Naive thymus-derived CD8-positive, alpha-beta T cell (primary cell): Measurements from ENCODE around the gene IRGC. TPM values are rescaled to one million over a fixed set of nuclear protein-coding genes. Genes with fewer than 3 reads are reported as not detected.

Experiments used
- ATAC-seq, 2 donors: fragments of 150-1000 bp; cut with Tn5 transposase in 1 of 2; sonication (Bioruptor Pico), chemical (Tn5 transposase) in 1 of 2; 1 replicate in 1 of 2; 2 replicates in 1 of 2; pipeline ENCODE4 v1.10.0; 2021; ENCODE audit warnings: mild to moderate bottlenecking in 2 of 2, moderate library complexity in 2 of 2
- POLR2A ChIA-PET: fragments of 350-600 bp; sonication (Branson Sonifier 250); formaldehyde crosslinking; loops from one replicate; lab custom pipeline; 2021; ENCODE audit warnings: antibody characterized with exemption; lab: Charles Lee
- DNase-seq, 10 donors: peaks; one replicate each; pipeline versions ENCODE4 v3.0.0 to v3.0.0-alpha.2; 2020 to 2022
- H3K27ac Mint-ChIP-seq, 10 donors: one replicate each; pipeline ENCODE4 v1.8.0; 2020 to 2022; ENCODE audit warnings: mild to moderate bottlenecking in 10 of 10, mixed read lengths in 10 of 10, moderate library complexity in 4 of 10, inconsistent platforms in 1 of 10
- H3K27me3 Mint-ChIP-seq, 5 donors: one replicate each; pipeline ENCODE4 v1.8.0; 2021 to 2022; ENCODE audit warnings: mixed read lengths in 5 of 5
- H3K36me3 Mint-ChIP-seq, 3 donors: one replicate each; pipeline ENCODE4 v1.8.0; 2020 to 2022; ENCODE audit warnings: mixed read lengths in 3 of 3, mild to moderate bottlenecking in 2 of 3, inconsistent platforms in 1 of 3
- H3K4me1 Mint-ChIP-seq, 4 donors: one replicate each; pipeline ENCODE4 v1.8.0; 2021 to 2022; ENCODE audit warnings: mixed read lengths in 4 of 4
- H3K4me3 Mint-ChIP-seq, 10 donors: one replicate each; pipeline ENCODE4 v1.8.0; 2020 to 2022; ENCODE audit warnings: mild to moderate bottlenecking in 10 of 10, mixed read lengths in 10 of 10, moderate library complexity in 6 of 10, inconsistent platforms in 1 of 10
- H3K9me3 Mint-ChIP-seq, 9 donors: one replicate each; pipeline ENCODE4 v1.8.0; 2020 to 2022; ENCODE audit warnings: mixed read lengths in 9 of 9, mild to moderate bottlenecking in 3 of 9, inconsistent platforms in 1 of 9, moderate library complexity in 1 of 9
- polyA plus RNA-seq, 3 donors: library from polyadenylated mRNA; unstranded; fragments of 300-500 nt; fragmentation: Illumina TruSeq; gene quantifications; one replicate each; pipeline ENCODE4 v1.2.3, GENCODE V29; 2021
- total RNA-seq, 8 experiments: library from RNA in 2 of 8; stranded (reverse) in 2 of 8; gene quantifications; one replicate each; pipeline ENCODE4 v1.2.3 and lab custom pipeline; 2021 to 2026

IRGC gene
- total and polyA plus RNA-seq, 5 experiments from 2014 or later, result not detected

DNA sequence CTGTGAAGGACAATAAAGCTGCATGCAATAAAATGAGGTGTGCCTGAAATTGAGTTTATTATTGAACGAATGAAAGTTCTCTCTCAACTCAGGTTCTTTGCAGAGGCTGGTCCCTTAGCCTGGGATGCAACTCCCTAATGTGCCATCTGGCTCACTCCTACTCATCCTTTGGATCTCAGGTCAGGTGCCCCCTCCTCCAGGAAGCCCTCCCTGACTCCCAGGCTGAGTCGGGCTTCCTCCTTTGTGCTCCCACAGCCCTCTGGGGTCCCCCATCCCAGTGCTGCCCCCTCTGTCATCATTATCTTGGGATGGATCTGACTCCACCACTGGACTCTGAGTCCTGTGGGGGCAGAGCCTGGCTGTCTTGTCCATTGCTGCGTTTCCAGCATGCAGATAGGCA lies 2.7 kb upstream of the IRGC start:
- POLR2A ChIA-PET, result no interaction called here
- Mint-ChIP-seq H3K36me3 (peaks cover 0 to 4% (median 2%) of the 10 kb centered on the region in 3 donors), H3K9me3 (peaks cover 0 to 8% (median 4%) of the 10 kb centered on the region in 9 donors), H3K27ac (no peak overlapping the region), H3K27me3 (peaks cover 4 to 37% (median 13%) of the 10 kb centered on the region in 5 donors), H3K4me1 (no peaks in the 10 kb centered on the region), H3K4me3 (no peak overlapping the region)
- DNase-seq, result no peak
- no peak for ATAC-seq

DNA sequence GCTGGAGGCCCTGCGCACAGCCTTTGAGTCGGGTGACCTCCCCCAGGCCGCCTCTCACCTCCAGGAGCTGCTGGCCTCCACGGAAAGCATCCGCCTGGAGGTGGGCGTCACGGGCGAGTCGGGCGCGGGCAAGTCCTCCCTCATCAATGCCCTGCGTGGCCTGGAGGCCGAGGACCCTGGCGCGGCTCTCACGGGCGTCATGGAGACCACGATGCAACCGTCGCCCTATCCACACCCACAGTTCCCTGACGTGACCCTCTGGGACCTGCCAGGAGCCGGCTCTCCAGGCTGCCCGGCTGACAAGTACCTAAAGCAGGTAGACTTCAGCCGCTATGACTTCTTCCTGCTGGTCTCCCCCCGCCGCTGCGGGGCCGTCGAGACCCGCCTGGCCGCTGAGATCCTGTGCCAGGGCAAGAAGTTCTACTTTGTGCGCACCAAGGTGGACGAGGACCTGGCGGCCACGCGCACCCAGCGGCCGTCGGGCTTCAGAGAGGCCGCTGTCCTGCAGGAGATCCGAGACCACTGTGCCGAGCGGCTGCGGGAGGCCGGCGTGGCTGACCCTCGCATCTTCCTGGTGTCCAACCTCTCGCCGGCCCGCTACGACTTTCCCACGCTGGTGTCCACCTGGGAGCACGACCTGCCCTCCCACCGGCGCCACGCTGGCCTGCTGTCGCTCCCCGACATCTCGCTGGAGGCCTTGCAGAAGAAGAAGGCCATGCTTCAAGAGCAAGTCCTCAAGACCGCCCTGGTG lies 2.9 kb downstream of the IRGC start:
- ATAC-seq, result no peak
- no peak overlapping the region for H3K4me3 Mint-ChIP-seq

GRCh38 chr19:43719378-43719868 lies 3.5 kb downstream of the IRGC start:
- no peak for ATAC-seq
- Mint-ChIP-seq H3K9me3 (no peaks in the 10 kb centered on the region), H3K27me3 (peaks cover 2 to 7% (median 3%) of the 10 kb centered on the region in 5 donors), H3K36me3 (no peaks in the 10 kb centered on the region), H3K27ac (no peak overlapping the region), H3K4me1 (peaks cover 0 to 5% (median 0%) of the 10 kb centered on the region in 4 donors), H3K4me3 (no peak overlapping the region)
- DNase-seq, result no peak
- POLR2A ChIA-PET, result no interaction called here

More for the DNA sequence above, 2.9 kb downstream of the IRGC start:
- no peaks in the 10 kb centered on the region for H3K9me3 Mint-ChIP-seq
- H3K4me1 Mint-ChIP-seq, result peaks cover 0 to 3% (median 0%) of the 10 kb centered on the region in 4 donors
- DNase-seq, result no peak
- H3K27me3 Mint-ChIP-seq, result peaks cover 2 to 7% (median 3%) of the 10 kb centered on the region in 5 donors
- H3K27ac Mint-ChIP-seq, result no peak overlapping the region
- POLR2A ChIA-PET, result no interaction called here
- no peaks in the 10 kb centered on the region for H3K36me3 Mint-ChIP-seq

GRCh38 chr19:43719918-43720317 lies 4.0 kb downstream of the IRGC start:
- peaks cover 0 to 5% (median 0%) of the 10 kb centered on the region in 4 donors for H3K4me1 Mint-ChIP-seq
- no peak overlapping the region for H3K4me3 Mint-ChIP-seq
- H3K36me3 Mint-ChIP-seq, result no peaks in the 10 kb centered on the region
- H3K27ac Mint-ChIP-seq, result no peak overlapping the region
- no peak for ATAC-seq
- no peaks in the 10 kb centered on the region for H3K9me3 Mint-ChIP-seq
- no peak for DNase-seq
- peaks cover 0 to 2% (median 0%) of the 10 kb centered on the region in 5 donors for H3K27me3 Mint-ChIP-seq
- POLR2A ChIA-PET, result no interaction called here

DNA sequence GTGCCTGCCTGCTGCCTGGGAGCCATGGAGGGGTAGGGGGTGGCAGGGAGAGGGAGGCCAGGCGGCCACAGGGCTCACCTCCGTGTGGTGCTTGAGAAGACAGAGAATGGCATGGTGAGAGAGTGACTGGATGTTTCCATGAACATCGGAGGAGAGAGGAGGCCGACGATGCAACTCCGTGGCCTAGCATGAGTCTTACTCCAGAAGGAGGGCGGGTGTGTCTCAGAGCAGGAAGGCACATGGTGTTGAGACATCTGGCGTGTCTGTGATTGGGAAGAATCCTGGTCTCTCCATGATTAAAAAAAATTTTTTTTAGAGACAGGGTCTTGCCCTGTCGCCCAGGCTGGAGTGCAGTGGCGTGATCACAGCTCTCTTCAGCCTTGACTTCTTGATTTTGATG lies 5.1 kb downstream of the IRGC start:
- peak overlapping the region in 1 of 10 donors; percentile 40 for H3K27ac Mint-ChIP-seq
- no peak overlapping the region for H3K4me3 Mint-ChIP-seq
- peaks cover 0 to 2% (median 0%) of the 10 kb centered on the region in 5 donors for H3K27me3 Mint-ChIP-seq
- ATAC-seq (no peak), DNase-seq (no peak)
- POLR2A ChIA-PET, result no interaction called here
- no peaks in the 10 kb centered on the region for H3K9me3 Mint-ChIP-seq
- H3K4me1 Mint-ChIP-seq, result peaks cover 0 to 13% (median 6%) of the 10 kb centered on the region in 4 donors
- H3K36me3 Mint-ChIP-seq, result no peaks in the 10 kb centered on the region

- Mint-ChIP-seq H3K27me3 (peaks cover 0 to 2% (median 0%) of the 10 kb centered on the region in 5 donors), H3K27ac (peak overlapping the region in 2 of 10 donors; percentile 40 to 53), H3K4me1 (peaks cover 0 to 15% (median 6%) of the 10 kb centered on the region in 4 donors), H3K9me3 (no peaks in the 10 kb centered on the region), H3K4me3 (no peak overlapping the region), H3K36me3 (no peaks in the 10 kb centered on the region)
- POLR2A ChIA-PET, result no interaction called here
- DNase-seq, result no peak
- ATAC-seq, result no peak
Observed at GRCh38 chr19:43721469-43722048, 5.7 kb downstream of the IRGC start.

DNA sequence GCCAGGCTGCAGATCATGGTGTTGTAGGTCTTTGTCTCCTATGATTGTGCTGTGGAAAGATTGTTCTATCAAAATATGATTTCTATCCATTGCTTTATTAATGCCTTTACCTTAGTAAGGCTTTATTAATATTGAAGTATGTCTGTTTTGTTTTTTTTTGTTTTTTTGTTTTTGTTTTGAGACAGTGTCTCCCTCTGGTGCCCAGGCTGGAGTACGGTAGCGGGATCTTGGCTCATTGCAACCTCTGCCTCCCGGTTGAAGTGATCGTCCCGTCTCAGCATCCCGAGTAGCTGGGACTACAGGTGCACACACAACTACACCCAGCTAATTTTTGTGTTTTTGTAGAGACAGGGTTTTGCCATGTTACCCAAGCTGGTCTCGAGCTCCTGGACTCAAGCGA lies 7.7 kb downstream of the IRGC start:
- DNase-seq (no peak), ATAC-seq (no peak)
- POLR2A ChIA-PET, result no interaction called here
- Mint-ChIP-seq H3K27ac (no peak overlapping the region), H3K4me3 (no peak overlapping the region), H3K4me1 (peaks cover 2 to 25% (median 6%) of the 10 kb centered on the region in 4 donors), H3K9me3 (no peaks in the 10 kb centered on the region), H3K36me3 (peaks cover 0 to 7% (median 7%) of the 10 kb centered on the region in 3 donors), H3K27me3 (no peaks in the 10 kb centered on the region)

GRCh38 chr19:43724896-43725295 lies 9.0 kb downstream of the IRGC start:
- Mint-ChIP-seq H3K4me3 (peak overlapping the region in 1 of 10 donors; percentile 20), H3K4me1 (peaks cover 2 to 25% (median 6%) of the 10 kb centered on the region in 4 donors), H3K27me3 (no peaks in the 10 kb centered on the region), H3K9me3 (no peaks in the 10 kb centered on the region), H3K36me3 (peaks cover 0 to 15% (median 15%) of the 10 kb centered on the region in 3 donors), H3K27ac (peak overlapping the region in 3 of 10 donors; percentile 35 to 83 (median 67))
- DNase-seq (no peak), ATAC-seq (no peak)
- POLR2A ChIA-PET, result no interaction called here

- ATAC-seq, result no peak
- DNase-seq, result no peak
- POLR2A ChIA-PET, result no interaction called here
- Mint-ChIP-seq H3K36me3 (peaks cover 0 to 20% (median 15%) of the 10 kb centered on the region in 3 donors), H3K9me3 (no peaks in the 10 kb centered on the region), H3K4me1 (peaks cover 2 to 25% (median 6%) of the 10 kb centered on the region in 4 donors), H3K27me3 (no peaks in the 10 kb centered on the region), H3K27ac (peak overlapping the region in 4 of 10 donors; percentile 3 to 83 (median 39)), H3K4me3 (no peak overlapping the region)
Observed at GRCh38 chr19:43725468-43725867, 9.6 kb downstream of the IRGC start.

DNA sequence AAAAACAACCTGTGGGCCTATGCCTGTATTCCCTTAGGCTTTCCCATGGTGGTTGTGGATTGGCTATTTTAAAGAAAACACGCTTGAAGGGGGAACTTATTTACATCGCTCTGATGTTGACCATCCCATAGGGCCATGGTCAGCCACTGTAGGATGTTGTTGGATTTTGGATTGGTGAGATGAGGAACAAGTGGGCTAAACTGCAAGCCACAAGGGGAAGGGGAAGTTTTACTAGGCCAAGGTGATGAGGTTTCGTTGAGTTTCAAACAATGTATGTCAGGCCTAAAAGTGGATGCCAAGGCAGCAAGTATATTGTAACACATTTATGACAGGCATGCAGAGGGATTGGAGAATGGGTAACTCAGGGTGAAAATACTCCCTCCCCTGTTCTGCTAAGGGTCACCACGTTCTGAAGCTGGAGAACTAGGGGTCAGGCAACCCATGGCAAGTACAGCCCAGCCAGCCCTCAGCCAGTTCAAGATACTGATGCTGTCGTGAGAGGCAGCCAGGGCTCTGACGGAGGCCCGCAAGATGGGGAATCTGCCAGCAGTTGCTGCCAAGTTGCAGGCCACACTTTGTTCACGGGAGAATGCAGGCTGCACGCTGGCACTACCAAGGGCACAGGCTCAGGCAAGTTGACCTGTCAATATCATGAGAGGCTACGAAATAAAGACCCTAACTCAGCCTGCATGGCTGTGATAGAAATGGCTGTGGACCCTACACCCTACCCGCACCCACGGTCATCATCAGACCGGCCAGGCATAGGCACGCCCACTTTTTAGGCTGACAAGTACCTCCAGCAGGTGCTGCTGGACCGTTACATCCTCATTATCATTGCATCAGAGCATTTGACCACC lies 11.1 kb downstream of the IRGC start:
- H3K27ac Mint-ChIP-seq, result peak overlapping the region in 3 of 10 donors; percentile 9 to 38 (median 33)
- H3K27me3 Mint-ChIP-seq, result no peaks in the 10 kb centered on the region
- POLR2A ChIA-PET, result no interaction called here

DNA sequence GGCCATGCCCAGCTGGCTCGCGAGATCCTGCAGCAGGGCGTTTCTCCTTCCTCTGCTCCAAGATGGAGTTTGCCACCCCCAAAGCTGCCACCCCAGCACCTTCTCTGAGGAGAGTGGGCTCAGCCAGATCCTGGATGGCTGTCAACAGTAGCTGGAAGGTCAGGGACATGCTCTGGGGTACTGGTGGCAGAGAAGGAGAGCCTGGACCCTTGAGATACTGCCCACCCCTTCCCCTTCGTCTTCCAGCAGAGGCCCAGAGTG lies 11.6 kb downstream of the IRGC start:
- Mint-ChIP-seq H3K27ac (peak overlapping the region in 2 of 10 donors; percentile 9 to 25), H3K27me3 (no peaks in the 10 kb centered on the region), H3K36me3 (peaks cover 0 to 40% (median 19%) of the 10 kb centered on the region in 3 donors), H3K4me3 (no peak overlapping the region), H3K9me3 (no peaks in the 10 kb centered on the region), H3K4me1 (peaks cover 4 to 32% (median 6%) of the 10 kb centered on the region in 4 donors)
- DNase-seq (no peak), ATAC-seq (no peak)
- POLR2A ChIA-PET, result no interaction called here

More for the DNA sequence above, 11.1 kb downstream of the IRGC start:
- DNase-seq (no peak), ATAC-seq (no peak)
- Mint-ChIP-seq H3K4me1 (peaks cover 3 to 27% (median 6%) of the 10 kb centered on the region in 4 donors), H3K9me3 (no peaks in the 10 kb centered on the region), H3K4me3 (no peak overlapping the region), H3K36me3 (peaks cover 0 to 34% (median 15%) of the 10 kb centered on the region in 3 donors)

GRCh38 chr19:43729919-43730318 lies 14.0 kb downstream of the IRGC start:
- H3K9me3 Mint-ChIP-seq, result no peaks in the 10 kb centered on the region
- H3K27ac Mint-ChIP-seq, result peak overlapping the region in 5 of 10 donors; percentile 4 to 84 (median 23)
- POLR2A ChIA-PET, result no interaction called here
- DNase-seq (no peak), ATAC-seq (no peak)
- peaks cover 0 to 61% (median 25%) of the 10 kb centered on the region in 3 donors for H3K36me3 Mint-ChIP-seq
- H3K27me3 Mint-ChIP-seq, result no peaks in the 10 kb centered on the region
- H3K4me1 Mint-ChIP-seq, result peaks cover 4 to 28% (median 6%) of the 10 kb centered on the region in 4 donors
- no peak overlapping the region for H3K4me3 Mint-ChIP-seq
